ENCODE data around the gene NDRG4.

Gene NDRG4

DNA sequence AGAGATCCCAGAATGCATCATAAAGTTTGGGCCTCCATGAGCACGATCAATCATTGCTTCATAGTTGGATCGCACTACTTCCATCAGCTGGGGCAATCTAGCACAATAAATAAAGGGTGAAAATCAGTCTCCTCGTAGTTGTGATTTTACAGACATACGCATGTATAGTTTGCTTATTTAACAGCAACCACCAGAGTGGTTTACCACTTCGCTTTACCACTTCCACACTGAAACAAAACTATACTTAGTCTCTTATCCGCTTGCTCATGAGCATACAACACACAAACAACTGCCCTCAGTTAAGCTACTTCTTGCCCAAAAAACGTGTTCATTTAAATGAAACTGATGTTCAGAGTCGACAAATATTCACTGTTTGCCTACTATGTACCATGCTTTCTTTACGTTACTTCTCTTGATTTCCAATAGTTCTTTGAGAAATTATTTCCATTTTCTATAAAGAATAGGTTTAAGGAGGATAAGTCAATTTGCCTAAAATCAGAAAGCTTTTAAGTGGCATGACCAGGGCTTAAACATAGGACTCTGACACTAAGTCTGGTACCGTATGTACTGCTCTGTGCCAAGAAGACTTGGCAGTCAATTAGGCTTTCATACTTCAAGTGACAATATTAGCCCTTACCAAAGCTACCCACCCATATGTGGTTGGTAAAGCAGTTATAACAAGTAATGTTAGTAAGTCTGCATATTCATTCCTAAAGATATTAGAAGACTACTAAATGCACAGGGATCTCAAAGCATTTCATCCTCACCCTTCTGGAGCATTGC is 37.4 kb downstream of the NDRG4 start:
- in situ Hi-C loops (cut with HindIII; ENCODE audit: low sequenced_read_pairs) = no loop called here

DNA sequence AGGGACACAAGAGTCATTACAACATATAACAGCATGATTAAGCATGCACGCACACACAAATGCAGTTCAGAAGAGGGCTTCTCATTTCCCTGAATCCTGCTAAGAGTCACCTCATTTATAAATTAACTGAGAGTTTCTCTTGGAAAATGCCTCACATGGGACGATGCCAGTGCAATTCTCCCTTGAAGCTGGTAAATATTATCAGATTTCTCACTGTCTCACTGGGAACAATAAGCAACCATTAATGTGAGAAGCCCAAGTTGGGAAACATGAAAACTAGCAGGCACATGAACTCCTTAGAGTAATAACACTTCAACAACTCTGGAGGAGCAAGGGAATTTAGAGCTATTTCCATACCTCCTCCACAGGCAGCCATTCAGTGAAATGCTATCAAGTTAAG is 41.8 kb downstream of the NDRG4 start:
- in situ Hi-C loops (cut with HindIII; ENCODE audit: low sequenced_read_pairs) = no loop called here

DNA sequence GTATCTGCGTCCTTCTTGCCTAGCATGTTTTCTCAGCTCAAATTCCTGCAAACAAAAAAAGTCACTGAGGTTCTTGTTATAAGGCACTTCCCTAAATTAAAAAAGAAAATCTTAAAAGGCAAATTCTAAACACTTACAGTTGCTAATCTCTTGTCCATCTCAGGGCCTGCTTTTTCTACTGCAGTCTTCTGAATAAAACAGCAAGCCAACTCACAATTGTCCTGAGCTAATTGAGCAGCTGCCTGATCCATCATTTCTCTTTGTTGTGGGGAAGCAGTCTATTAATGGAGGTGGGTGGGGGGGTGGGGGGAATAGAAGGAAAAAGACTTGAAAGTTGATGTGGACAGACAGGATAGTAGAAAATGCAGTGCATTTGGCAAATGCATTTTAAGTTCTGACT is 42.3 kb downstream of the NDRG4 start:
- in situ Hi-C loops (cut with HindIII; ENCODE audit: low sequenced_read_pairs) = no loop called here

DNA sequence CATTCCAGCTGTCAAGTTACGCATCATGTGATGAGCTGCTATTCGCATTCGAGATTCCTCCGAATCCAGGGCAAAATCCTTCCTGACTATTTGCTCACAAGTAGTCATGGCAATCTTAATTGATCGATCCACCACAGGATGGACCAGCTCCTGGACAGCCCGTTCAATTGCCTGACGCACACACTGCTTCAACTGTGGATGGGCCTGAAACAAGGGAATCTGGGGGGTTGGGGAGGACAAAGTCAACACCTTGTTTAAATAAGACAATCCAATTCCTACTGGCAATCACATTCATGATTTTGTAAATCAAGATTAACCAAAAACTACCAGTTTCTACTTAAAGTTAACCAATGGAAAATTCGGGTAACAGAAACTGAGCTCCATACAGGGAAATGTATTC is 43.7 kb downstream of the NDRG4 start:
- in situ Hi-C loops (cut with HindIII; ENCODE audit: low sequenced_read_pairs) = no loop called here

DNA sequence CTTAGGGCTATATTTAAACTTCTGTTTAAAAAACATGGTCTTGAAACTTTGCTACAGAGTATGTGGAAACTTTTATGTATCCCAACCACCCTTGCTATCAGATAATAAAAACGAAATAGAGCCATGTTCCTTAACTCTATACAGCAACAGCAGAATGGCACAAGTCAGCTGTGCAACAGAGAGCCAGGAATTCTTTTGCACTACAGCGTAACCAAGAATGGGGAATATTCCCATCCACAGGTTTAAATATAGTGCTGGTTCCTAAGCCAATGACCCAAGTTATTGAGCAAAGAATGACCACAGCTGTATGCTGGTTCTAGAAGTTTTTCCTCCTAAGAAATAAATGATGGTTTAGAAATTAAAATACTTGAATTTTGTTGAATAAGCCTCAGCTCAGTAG is 48.4 kb downstream of the NDRG4 start:
- in situ Hi-C loops (cut with HindIII; ENCODE audit: low sequenced_read_pairs) = no loop called here

DNA sequence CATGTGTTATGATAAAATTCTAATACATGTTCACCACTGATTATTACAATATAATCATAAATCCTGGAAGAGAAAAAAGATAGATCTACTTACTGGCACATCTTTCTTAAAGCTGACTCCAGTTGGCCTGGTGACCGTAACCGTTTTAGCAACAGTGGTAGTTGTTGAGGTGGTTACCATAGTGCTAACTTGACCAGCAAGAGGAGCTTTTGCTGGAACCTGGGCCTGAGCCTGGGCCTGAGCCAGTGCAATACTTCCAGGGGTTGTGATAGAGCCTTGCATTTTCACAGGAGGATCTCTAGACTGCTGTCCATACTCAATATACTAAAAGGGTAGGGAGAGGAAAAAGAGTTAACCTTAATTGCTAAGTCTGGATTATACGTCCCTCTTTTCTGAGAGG is 51.6 kb downstream of the NDRG4 start:
- in situ Hi-C loops (cut with HindIII; ENCODE audit: low sequenced_read_pairs) = loop anchor here (5.0 kb wide), 1 partner anchor 76 kb away; the partner anchor contains the start of gene CNOT1

DNA sequence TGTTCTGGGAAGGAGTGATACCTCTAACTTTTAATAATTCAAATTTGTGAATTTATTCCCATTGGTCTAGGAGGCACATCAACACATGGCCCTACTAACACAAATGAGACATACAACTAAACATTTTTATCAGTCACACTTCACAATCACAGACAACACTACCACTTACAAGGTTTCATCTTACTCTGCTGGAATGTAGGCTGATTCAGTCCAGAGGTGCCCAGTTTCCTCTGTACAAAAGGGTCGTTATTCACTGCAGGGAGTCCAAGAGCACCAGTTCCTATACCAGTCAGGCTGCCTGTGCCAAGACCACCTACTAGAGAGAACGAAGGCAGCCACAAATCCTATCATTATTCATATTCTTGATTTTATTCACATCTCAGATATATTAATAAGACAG is 56.7 kb downstream of the NDRG4 start:
- in situ Hi-C loops (cut with HindIII; ENCODE audit: low sequenced_read_pairs) = no loop called here
